K562 (cell line): ENCODE measurements around the gene NR3C2. TPM values are rescaled to one million over a fixed set of nuclear protein-coding genes. Genes with fewer than 3 reads are reported as not detected.
A peak's percentile ranks its signal among the peaks of the same experiment; 100 is the strongest.

Experiments used
- ATAC-seq: fragments of 200-7000 bp; cut with Tn5 transposase; 3 replicates; pipeline ENCODE4 v1.9.1; 2020; ENCODE audit warnings: moderate library complexity
- BruUV-seq: library from RNA; stranded (reverse); fragments of 400-500 nt; replicated peaks from 2 replicates; lab custom pipeline; 2021; lab: Mats Ljungman, UMichigan
- CTCF ChIA-PET: fragments of 300-600 bp; formaldehyde crosslinking; extraction: SDS; loops from one replicate; lab custom pipeline; 2021; ENCODE audit warnings: low intra/inter-chr PET ratio; lab: Yijun Ruan, JAX
- POLR2A ChIA-PET: fragments of 300-600, 350-650 bp; sonication (Branson Sonifier 250); formaldehyde crosslinking; extraction: SDS; loops from one replicate; lab custom pipeline; 2021; ENCODE audit warnings: antibody characterized with exemption, inconsistent platforms; lab: Yijun Ruan, JAX
- DNase-seq, 4 experiments: peaks; one replicate each; pipeline versions ENCODE4 v3.0.0 to v3.0.0-alpha.2; 2011 to 2018; ENCODE audit warnings: low spot score in 3 of 4, mixed read lengths in 3 of 4; ENCODE audit errors: extremely low read depth in 1 of 4
- FAIRE-seq: peaks from 2 replicates; lab custom pipeline; 2011; peaks lifted over from hg19 to GRCh38; lab: Jason Lieb, UNC
- H2AFZ ChIP-seq: 2 replicates; pipeline ENCODE4 v1.6.0; 2011; ENCODE audit warnings: low read depth, low read length, control low read depth, inconsistent platforms
- H3K27ac ChIP-seq: fragments of 200-600 bp; 3 replicates; pipeline ENCODE4 v1.8.0; 2011; ENCODE audit warnings: low read depth, mild to moderate bottlenecking, control low read depth, inconsistent platforms, low read length, moderate library complexity, mixed read lengths; ENCODE audit errors: extremely low read depth
- H3K27me3 ChIP-seq, 2 experiments: fragments of 300-600 bp in 1 of 2; 2 replicates in 1 of 2; 3 replicates in 1 of 2; pipeline versions ENCODE4 v1.6.0 to v1.8.0; 2011; ENCODE audit warnings: inconsistent platforms in 2 of 2, low read length in 2 of 2, mild to moderate bottlenecking in 1 of 2, mixed read lengths in 1 of 2, moderate library complexity in 1 of 2; ENCODE audit not compliant: control insufficient read depth in 2 of 2, insufficient read depth in 2 of 2
- H3K36me3 ChIP-seq: fragments of 300-600 bp; 3 replicates; pipeline ENCODE4 v1.8.0; 2011; ENCODE audit warnings: mild to moderate bottlenecking, low read length, inconsistent platforms; ENCODE audit not compliant: control insufficient read depth, insufficient read depth
- H3K4me1 ChIP-seq, 2 experiments: fragments of 200-600 bp in 1 of 2; replicated peaks in 1 of 2; 2 replicates in 1 of 2; 3 replicates in 1 of 2; pipeline versions ENCODE4 v1.5.1 to v1.8.0; 2011; ENCODE audit warnings: inconsistent platforms in 2 of 2, low read length in 2 of 2, mild to moderate bottlenecking in 1 of 2, mixed read lengths in 1 of 2, moderate library complexity in 1 of 2; ENCODE audit not compliant: control insufficient read depth in 2 of 2, insufficient read depth in 2 of 2
- H3K4me2 ChIP-seq: 2 replicates; pipeline ENCODE4 v1.6.1; 2011; ENCODE audit warnings: low read length, control low read depth, inconsistent platforms, mixed read lengths; ENCODE audit not compliant: insufficient read depth
- H3K4me3 ChIP-seq: fragments of 200-600 bp; sonication (generic), shearing (Covaris generic); 2 replicates; pipeline ENCODE4 v1.5.1; 2016; ENCODE audit warnings: control low read depth, inconsistent platforms
- H3K79me2 ChIP-seq: fragments of 200-600 bp; 3 replicates; pipeline ENCODE4 v1.8.0; 2011; ENCODE audit warnings: low read length, inconsistent platforms; ENCODE audit not compliant: control insufficient read depth, insufficient read depth
- H3K9ac ChIP-seq, 2 experiments: 2 replicates each; pipeline versions ENCODE4 v1.6.0 to v1.6.1; 2011; ENCODE audit warnings: low read depth in 2 of 2, low read length in 2 of 2, control low read depth in 1 of 2, inconsistent platforms in 1 of 2, mild to moderate bottlenecking in 1 of 2, mixed read lengths in 1 of 2; ENCODE audit not compliant: insufficient read depth in 1 of 2
- H3K9me1 ChIP-seq: one replicate; pipeline ENCODE4 v1.6.0; 2011; ENCODE audit warnings: inconsistent platforms, mild to moderate bottlenecking, low read length, moderate library complexity; ENCODE audit not compliant: control insufficient read depth, insufficient read depth
- H3K9me3 ChIP-seq: replicated peaks from 2 replicates; pipeline ENCODE4 v1.5.1; 2011; ENCODE audit warnings: low read depth, low read length, inconsistent platforms; ENCODE audit not compliant: control insufficient read depth, insufficient read depth
- H4K20me1 ChIP-seq: replicated peaks from 2 replicates; pipeline ENCODE4 v1.6.1; 2011; ENCODE audit warnings: low read length, inconsistent platforms, mixed read lengths; ENCODE audit not compliant: control insufficient read depth, insufficient read depth
- CHD2 ChIP-seq: IDR thresholded peaks from 2 replicates; pipeline ENCODE4 v1.6.1; 2011; ENCODE audit warnings: low read depth, low read length
- CREM ChIP-seq: IDR thresholded peaks from 2 replicates; pipeline ENCODE4 v1.6.1; 2014; ENCODE audit warnings: antibody characterized with exemption, low read depth
- JUNB ChIP-seq: fragments of 450-650 bp; formaldehyde crosslinking; conservative IDR thresholded peaks from 2 replicates; pipeline ENCODE4 v1.4.0; 2020; ENCODE audit warnings: mild to moderate bottlenecking
- SFPQ ChIP-seq: fragments of 200-400 bp; formaldehyde crosslinking; IDR thresholded peaks from 2 replicates; pipeline ENCODE4 v1.6.1; 2017; ENCODE audit warnings: mild to moderate bottlenecking, low read depth, low read length, moderate library complexity
- SMARCC2 ChIP-seq: fragments of 450-650 bp; IDR thresholded peaks from 2 replicates; pipeline ENCODE4 v1.6.1; 2017; ENCODE audit warnings: antibody characterized with exemption, moderate library complexity, mild to moderate bottlenecking, low read depth
- TFE3 ChIP-seq: fragments of 450-650 bp; formaldehyde crosslinking; IDR thresholded peaks from 2 replicates; pipeline ENCODE4 v1.4.0; 2020; ENCODE audit warnings: mild to moderate bottlenecking, mixed read lengths
- ZMIZ1 ChIP-seq, 2 experiments: fragments of 150-350 bp in 1 of 2; IDR thresholded peaks; 2 replicates each; pipeline ENCODE4 v1.6.1; 2012 to 2016; ENCODE audit warnings: low read depth in 2 of 2, low read length in 2 of 2, mild to moderate bottlenecking in 1 of 2, moderate library complexity in 1 of 2
- ZNF431 ChIP-seq: sonication (generic); formaldehyde crosslinking; IDR thresholded peaks from 2 replicates; pipeline ENCODE4 v1.8.0; 2022; ENCODE audit warnings: mild to moderate bottlenecking, missing genetic modification reagents
- WGBS: fragments of 100-300 bp; shearing (Covaris generic); methylation state at CpG from one replicate; pipeline ENCODE4 v1.1.6; 2016; ENCODE audit warnings: low coverage, mixed read lengths; ENCODE audit not compliant: insufficient coverage; ENCODE audit errors: missing lambda C conversion rate; 5-methylcytosine and 5-hydroxymethylcytosine counted together
- in situ Hi-C: fragments of 300-500 bp; cut with MboI; formaldehyde crosslinking; loops from 4 replicates; pipeline ENCODE4 v1.15.0; 2018; ENCODE audit warnings: inconsistent platforms, mixed read lengths
- intact Hi-C: fragments of 100-400 bp; cut with micrococcal nuclease; formaldehyde crosslinking; loops from 2 replicates; pipeline ENCODE4 v1.14.2; 2022
- polyA plus RNA-seq, 8 experiments: library from polyadenylated mRNA; depleted of rRNA in 4 of 8; stranded (reverse) in 5 of 8; unstranded in 3 of 8; fragments of >200 nt; fragmentation: Nextera tagmentation in 2 of 8; fragmentation: Illumina TruSeq in 1 of 8; extraction: Ambion mirVana in 2 of 8; extraction: Trizol in 1 of 8; gene quantifications; 2 replicates each; pipeline versions ENCODE4 v1.2.1 to v1.2.3, GENCODE V29; 2011 to 2014; ENCODE audit warnings: inconsistent platforms in 1 of 8, missing spikeins in 1 of 8
- total RNA-seq, 7 experiments: library from RNA; depleted of rRNA in 6 of 7; stranded (reverse); fragments of >200 nt in 6 of 7; fragmentation: Illumina TruSeq in 2 of 7; extraction: Trizol in 2 of 7; gene quantifications; 2 replicates each; pipeline versions ENCODE4 v1.2.1 to v1.2.3, GENCODE V29; 2011 to 2021; ENCODE audit warnings: low replicate concordance in 1 of 7

The NR3C2 gene
- total and polyA plus RNA-seq, 9 of the 15 experiments (the other 6 are each of a cell fraction or from before 2014, with no cell fraction given), result 0.01 to 0.28 (median 0.16) TPM; not detected in 2

GRCh38 chr4:148295642-148296041 lies 146.6 kb downstream of the NR3C2 start:
- CTCF ChIA-PET, result no interaction called here
- no peak overlapping the region for H3K4me3 ChIP-seq
- H2AFZ ChIP-seq, result no peak overlapping the region
- no peaks in the 10 kb centered on the region for H3K36me3 ChIP-seq
- ATAC-seq (no peak), DNase-seq (no peak), FAIRE-seq (no peak)
- H3K9ac ChIP-seq, result no peak overlapping the region
- 0% methylated on average over 1 of the region's 1 CpG for WGBS
- no peak overlapping the region for H3K4me2 ChIP-seq
- intact Hi-C loops, result no loop called here
- TF ChIP-seq CHD2, result no peak
- peak; percentile 56 for TF ChIP-seq TFE3 (CRISPR knock-in tag)
- H4K20me1 ChIP-seq, result no peaks in the 10 kb centered on the region
- H3K9me1 ChIP-seq, result no peaks in the 10 kb centered on the region
- no peaks in the 10 kb centered on the region for H3K4me1 ChIP-seq
- POLR2A ChIA-PET, result no interaction called here
- in situ Hi-C loops, result no loop called here
- no peaks in the 10 kb centered on the region for H3K27me3 ChIP-seq
- H3K27ac ChIP-seq, result no peak overlapping the region
- H3K79me2 ChIP-seq, result no peaks in the 10 kb centered on the region
- BruUV-seq, result no TSS peak
- H3K9me3 ChIP-seq, result no peaks in the 10 kb centered on the region; the same call in 1 of the 2 replicates

GRCh38 chr4:148293571-148293970 lies 148.6 kb downstream of the NR3C2 start:
- CTCF ChIA-PET, result no interaction called here
- H3K79me2 ChIP-seq, result no peaks in the 10 kb centered on the region
- in situ Hi-C loops (no loop called here), intact Hi-C loops (no loop called here)
- BruUV-seq, result no TSS peak
- ATAC-seq, result no peak
- H3K9me3 ChIP-seq, result no peaks in the 10 kb centered on the region; the same call in 1 of the 2 replicates
- WGBS, result 5% methylated on average over 1 of the region's 1 CpG
- H3K27ac ChIP-seq, result no peak overlapping the region
- no peak overlapping the region for H3K4me2 ChIP-seq
- H3K27me3 ChIP-seq, result no peaks in the 10 kb centered on the region
- no peaks in the 10 kb centered on the region for H4K20me1 ChIP-seq
- no peaks in the 10 kb centered on the region for H3K36me3 ChIP-seq
- H3K9me1 ChIP-seq, result no peaks in the 10 kb centered on the region
- DNase-seq, result no peak
- H3K4me1 ChIP-seq, result no peaks in the 10 kb centered on the region
- H3K9ac ChIP-seq, result no peak overlapping the region
- FAIRE-seq, result no peak
- no peak overlapping the region for H3K4me3 ChIP-seq
- POLR2A ChIA-PET, result no interaction called here
- H2AFZ ChIP-seq, result no peak overlapping the region
- no peak for TF ChIP-seq JUNB (CRISPR knock-in tag)
- no peak for TF ChIP-seq SMARCC2
- no peak for TF ChIP-seq SFPQ
- no peak for TF ChIP-seq ZNF431
- no peak for TF ChIP-seq ZMIZ1 (IDR thresholded peaks at IDR 0.05; ENCODE audit: low read depth in 2 of 2, low read length in 2 of 2)
- no peak for TF ChIP-seq CREM
